Measurements from ENCODE around the gene CDR2L. TPM values are rescaled to one million over a fixed set of nuclear protein-coding genes. Genes with fewer than 3 reads are reported as not detected.

The CDR2L gene
- total and polyA plus RNA-seq, 12 donors, result 1.2 to 17.9 (median 9.5) TPM

DNA sequence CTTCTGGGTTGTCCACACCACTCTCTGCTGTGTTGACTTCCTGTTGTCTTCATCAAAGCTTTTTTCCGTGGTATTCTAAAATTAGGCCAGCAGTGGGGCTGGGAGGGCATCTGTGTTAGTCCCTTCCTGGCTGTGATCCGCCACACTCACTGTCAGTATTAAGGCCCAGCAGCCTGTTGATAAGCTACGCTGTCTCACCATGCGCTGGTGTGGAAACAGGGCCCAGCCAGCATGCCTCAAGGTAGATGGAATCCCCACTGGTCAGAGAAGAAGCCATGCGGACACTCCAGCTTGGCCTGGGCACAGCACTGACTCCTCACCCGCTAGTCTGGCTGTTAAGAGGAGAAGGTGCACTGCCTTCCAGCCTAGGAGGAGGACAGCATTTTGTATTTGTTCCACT is 11.4 kb downstream of the CDR2L start:
- H3K36me3 ChIP-seq (replicated peaks in 1 of 2), result peaks cover 0 to 22% of the 10 kb centered on the region in 2 donors
- no peak overlapping the region for H3K27ac ChIP-seq
- no peaks in the 10 kb centered on the region for H3K27me3 ChIP-seq
- no peaks in the 10 kb centered on the region for H3K9me3 ChIP-seq (replicated peaks in 1 of 3)
- WGBS, 4 donors, result 64 to 81% (median 76%) methylated on average over 6 of the region's 6 CpGs
- TF ChIP-seq, protein P1, sequence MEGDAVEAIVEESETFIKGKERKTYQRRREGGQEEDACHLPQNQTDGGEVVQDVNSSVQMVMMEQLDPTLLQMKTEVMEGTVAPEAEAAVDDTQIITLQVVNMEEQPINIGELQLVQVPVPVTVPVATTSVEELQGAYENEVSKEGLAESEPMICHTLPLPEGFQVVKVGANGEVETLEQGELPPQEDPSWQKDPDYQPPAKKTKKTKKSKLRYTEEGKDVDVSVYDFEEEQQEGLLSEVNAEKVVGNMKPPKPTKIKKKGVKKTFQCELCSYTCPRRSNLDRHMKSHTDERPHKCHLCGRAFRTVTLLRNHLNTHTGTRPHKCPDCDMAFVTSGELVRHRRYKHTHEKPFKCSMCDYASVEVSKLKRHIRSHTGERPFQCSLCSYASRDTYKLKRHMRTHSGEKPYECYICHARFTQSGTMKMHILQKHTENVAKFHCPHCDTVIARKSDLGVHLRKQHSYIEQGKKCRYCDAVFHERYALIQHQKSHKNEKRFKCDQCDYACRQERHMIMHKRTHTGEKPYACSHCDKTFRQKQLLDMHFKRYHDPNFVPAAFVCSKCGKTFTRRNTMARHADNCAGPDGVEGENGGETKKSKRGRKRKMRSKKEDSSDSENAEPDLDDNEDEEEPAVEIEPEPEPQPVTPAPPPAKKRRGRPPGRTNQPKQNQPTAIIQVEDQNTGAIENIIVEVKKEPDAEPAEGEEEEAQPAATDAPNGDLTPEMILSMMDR (IDR thresholded peaks at IDR 0.05), result no peak
- TF ChIP-seq POLR2A (IDR thresholded peaks at IDR 0.05), result no peak
- no peak for DNase-seq
- intact Hi-C loops (cut with DNase I), result no loop called here
- H3K4me3 ChIP-seq, result no peak overlapping the region
- no peaks in the 10 kb centered on the region for H3K4me1 ChIP-seq (replicated peaks in 1 of 2)

DNA sequence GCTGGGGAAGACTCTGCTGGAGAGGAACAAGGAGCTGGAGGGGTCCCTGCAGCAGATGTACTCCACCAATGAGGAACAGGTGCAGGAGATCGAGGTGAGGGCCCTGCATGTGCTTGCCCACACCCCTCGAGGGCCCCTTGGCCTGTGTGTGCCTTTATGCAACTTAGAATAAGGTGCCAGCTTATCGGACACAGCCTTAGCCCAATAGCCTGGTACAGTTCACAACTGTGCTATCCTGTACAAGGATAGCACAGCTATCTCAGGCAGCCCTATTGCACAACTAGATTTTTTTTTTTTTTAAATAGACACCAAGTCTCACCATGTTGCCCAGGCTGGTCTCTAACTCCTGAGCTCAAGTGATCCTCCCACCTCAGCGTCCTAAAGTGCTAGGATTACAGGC is 12.1 kb downstream of the CDR2L start:
- intact Hi-C loops (cut with DNase I), result no loop called here
- TF ChIP-seq, protein P1 (IDR thresholded peaks at IDR 0.05), result no peak
- no peak for TF ChIP-seq POLR2A (IDR thresholded peaks at IDR 0.05)
- 85 to 88% (median 88%) methylated on average over 1 to 4 of the region's 4 CpGs for WGBS, 4 donors
- no peak for DNase-seq
- H3K27me3 ChIP-seq, result no peaks in the 10 kb centered on the region
- H3K4me1 ChIP-seq (replicated peaks in 1 of 2), result no peaks in the 10 kb centered on the region
- no peak overlapping the region for H3K4me3 ChIP-seq
- H3K9me3 ChIP-seq (replicated peaks in 1 of 3), result no peaks in the 10 kb centered on the region
- no peak overlapping the region for H3K27ac ChIP-seq
- peaks cover 0 to 24% of the 10 kb centered on the region in 2 donors for H3K36me3 ChIP-seq (replicated peaks in 1 of 2)

DNA sequence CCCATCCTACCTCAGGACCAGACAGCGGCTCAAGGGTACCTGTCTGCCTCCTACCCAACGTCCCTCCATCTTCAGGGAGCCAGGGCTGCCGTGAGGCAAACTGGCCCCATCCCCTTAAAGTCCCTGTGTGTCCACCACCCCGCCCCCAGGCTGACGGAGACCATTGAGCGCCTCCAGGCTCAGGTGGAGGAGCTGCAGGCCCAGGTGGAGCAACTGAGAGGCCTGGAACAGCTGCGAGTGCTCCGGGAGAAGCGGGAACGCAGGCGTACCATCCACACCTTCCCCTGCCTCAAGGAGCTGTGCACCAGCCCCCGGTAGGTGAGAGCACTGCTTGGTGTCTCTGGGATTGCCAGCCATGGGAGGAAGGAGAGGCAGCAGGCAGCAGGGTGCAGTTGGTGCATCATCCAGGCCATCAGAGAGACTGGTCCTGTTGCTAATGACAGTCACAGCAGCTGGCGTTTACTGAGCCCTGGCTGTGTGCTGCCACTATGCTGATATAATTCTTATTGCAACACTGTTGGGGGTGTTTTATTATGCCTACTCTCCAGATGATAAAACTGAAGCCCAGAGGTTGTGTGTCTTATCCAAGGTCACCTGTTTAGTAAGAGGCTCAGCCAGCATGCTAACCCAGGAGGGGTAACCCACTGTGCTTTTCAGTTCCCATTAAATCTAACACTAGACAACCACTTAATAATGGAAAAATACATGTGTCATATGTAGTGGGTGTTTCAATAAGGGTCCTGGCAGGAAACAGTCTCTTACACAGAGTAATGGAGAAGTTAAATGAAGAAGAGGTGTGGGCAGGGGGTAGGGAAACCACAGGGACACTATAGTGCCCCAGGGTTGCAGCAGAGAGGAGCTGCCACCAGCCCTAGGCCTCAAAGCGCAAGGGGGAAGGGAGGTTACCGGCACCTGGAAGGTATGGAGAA is 14.7 kb downstream of the CDR2L start:
- no peaks in the 10 kb centered on the region for H3K4me1 ChIP-seq (replicated peaks in 1 of 2)
- no peaks in the 10 kb centered on the region for H3K9me3 ChIP-seq (replicated peaks in 1 of 3)
- peaks cover 0 to 26% of the 10 kb centered on the region in 2 donors for H3K36me3 ChIP-seq (replicated peaks in 1 of 2)
- no peak for DNase-seq
- TF ChIP-seq, protein P1 (IDR thresholded peaks at IDR 0.05), result no peak
- TF ChIP-seq POLR2A (IDR thresholded peaks at IDR 0.05), result no peak
- no peak overlapping the region for H3K4me3 ChIP-seq
- intact Hi-C loops (cut with DNase I), result loop anchor here in 1 of 2 donors (10.0 kb wide), 1 partner anchor 63 kb away; no protein-coding TSS in a partner anchor
- no peaks in the 10 kb centered on the region for H3K27me3 ChIP-seq
- 92 to 97% (median 93%) methylated on average over 13 to 15 of the region's 15 CpGs for WGBS, 4 donors
- no peak overlapping the region for H3K27ac ChIP-seq

DNA sequence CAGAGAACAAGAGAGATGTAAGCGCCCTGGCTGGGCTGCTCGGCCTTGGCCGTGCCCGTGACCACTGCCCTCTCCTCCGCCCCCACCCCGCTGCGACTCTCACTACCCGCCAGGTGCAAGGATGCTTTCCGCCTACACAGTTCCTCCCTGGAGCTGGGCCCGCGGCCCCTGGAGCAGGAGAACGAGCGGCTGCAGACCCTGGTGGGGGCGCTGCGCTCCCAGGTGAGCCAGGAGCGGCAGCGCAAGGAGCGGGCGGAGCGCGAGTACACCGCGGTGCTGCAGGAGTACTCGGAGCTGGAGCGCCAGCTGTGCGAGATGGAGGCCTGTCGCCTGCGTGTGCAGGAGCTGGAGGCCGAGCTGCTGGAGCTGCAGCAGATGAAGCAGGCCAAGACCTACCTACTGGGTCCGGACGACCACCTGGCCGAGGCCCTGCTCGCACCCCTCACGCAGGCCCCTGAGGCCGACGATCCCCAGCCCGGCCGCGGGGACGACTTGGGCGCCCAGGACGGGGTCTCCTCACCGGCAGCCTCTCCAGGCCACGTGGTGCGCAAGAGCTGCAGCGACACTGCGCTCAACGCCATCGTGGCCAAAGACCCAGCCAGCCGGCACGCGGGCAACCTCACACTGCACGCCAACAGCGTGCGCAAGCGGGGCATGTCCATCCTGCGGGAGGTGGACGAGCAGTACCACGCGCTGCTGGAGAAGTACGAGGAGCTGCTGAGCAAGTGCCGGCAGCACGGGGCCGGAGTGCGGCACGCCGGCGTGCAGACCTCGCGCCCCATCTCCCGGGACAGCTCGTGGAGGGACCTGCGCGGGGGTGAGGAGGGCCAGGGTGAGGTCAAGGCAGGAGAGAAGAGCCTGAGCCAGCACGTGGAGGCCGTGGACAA is 15.9 kb downstream of the CDR2L start:
- no peak for DNase-seq
- Histone ChIP-seq H3K4me1 (replicated peaks in 1 of 2) (no peaks in the 10 kb centered on the region), H3K27ac (no peak overlapping the region), H3K27me3 (no peaks in the 10 kb centered on the region), H3K9me3 (replicated peaks in 1 of 3) (no peaks in the 10 kb centered on the region), H3K4me3 (no peak overlapping the region), H3K36me3 (replicated peaks in 1 of 2) (peaks cover 0 to 26% of the 10 kb centered on the region in 2 donors)
- 88 to 94% (median 91%) methylated on average over 41 to 76 of the region's 76 CpGs for WGBS, 4 donors
- intact Hi-C loops (cut with DNase I), result loop anchor here in 1 of 2 donors (10.0 kb wide), 1 partner anchor 61 kb away; no protein-coding TSS in a partner anchor
- TF ChIP-seq, protein P1 (IDR thresholded peaks at IDR 0.05), result no peak
- TF ChIP-seq POLR2A (IDR thresholded peaks at IDR 0.05), result no peak

Measured in adrenal gland (tissue), 12 donors.